ENCODE results near the gene DMRT3.

Gene DMRT3

DNA sequence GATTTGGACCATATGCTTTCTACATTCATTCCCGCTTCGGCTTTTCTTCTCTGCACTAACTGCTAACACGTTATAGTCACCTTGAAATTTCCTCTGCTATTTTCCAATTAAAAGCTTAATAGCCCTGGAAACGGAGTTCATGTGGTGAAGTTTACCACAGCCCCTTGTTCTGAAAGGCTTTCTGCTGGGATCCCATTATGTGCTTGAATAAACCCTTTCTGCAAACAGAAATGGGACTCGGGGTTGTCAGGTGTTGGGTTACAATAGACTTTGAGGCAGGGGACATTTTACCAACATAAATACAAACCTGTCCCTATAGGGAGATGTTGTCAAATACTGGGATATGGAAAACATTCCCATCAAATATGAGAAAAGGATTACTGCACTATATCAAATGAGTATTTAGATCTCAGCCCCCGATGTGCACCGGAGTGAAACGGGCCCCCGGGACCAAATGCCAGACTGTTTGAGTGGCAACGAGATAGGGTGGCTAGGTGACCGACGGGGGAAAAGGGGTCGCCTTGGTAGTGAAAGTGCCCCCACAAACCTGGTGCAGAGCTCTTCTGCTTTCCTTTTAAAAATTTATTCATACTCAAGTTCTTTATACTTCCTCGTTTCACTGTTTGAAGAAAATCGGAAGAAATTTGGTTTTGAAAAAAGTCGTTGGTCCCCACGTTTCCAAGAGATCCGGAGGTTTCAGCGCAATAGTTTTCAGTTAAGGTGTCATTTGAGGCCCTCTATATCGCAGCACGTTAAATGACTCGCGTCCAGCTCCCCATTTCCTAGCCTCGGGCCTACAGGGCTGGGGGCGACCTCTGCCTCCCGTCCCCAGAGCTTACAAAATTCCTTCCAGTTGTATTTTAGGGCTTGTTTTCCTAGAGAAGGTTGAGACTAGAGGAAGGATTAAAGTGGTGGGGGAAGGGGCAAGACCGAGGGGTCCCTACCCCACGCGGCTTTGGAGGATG is 2.1 kb upstream of the DMRT3 start:
- in situ Hi-C loops (cut with HindIII; ENCODE audit: low pct_unique_long_range_greater_than_20kb, low sequenced_read_pairs) = no loop called here
- no peak for TF ChIP-seq JUND (IDR thresholded peaks at IDR 0.05; ENCODE audit: low read depth)
- DNase-seq (ENCODE audit: low read depth in 1 of 2, low spot score in 1 of 2) = no peak

DNA sequence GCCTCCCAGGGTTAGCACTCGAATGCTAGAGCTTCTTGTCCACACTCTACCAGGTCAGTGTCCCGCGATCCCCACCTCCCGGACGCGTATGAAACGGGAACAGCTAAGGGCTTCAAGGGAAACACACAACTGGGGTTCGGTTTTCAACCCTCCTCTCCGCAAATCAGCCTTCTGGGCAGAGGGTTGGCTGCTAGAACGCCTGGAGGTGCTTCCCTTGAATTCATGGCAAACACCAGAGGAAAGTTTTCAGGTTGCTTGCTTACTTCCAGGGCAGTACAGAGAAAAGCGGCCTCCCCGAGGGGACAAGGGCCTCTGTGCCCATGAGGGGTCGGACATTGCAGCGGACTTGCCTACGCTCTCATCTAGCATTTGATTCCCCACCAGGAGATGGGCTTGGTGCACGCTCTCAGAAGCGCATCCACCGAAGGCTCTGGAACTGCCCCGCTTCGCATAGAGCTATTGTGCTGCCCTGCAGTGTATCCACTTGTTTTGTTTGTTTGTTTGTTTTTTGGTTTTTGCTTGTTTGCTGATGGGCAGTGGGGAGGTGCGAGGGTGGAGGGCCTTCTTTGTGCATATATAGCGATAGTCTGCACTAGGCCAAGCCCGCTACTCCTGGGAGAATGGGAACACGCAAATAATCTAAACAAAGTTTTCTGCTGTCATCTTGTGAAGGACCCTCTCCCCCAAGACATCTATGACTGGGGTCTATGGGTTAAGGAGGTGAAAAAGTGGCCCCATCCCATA is 1.3 kb upstream of the DMRT3 start:
- no peak for TF ChIP-seq JUND (IDR thresholded peaks at IDR 0.05; ENCODE audit: low read depth)
- no peak for DNase-seq (ENCODE audit: low read depth in 1 of 2, low spot score in 1 of 2)
- in situ Hi-C loops (cut with HindIII; ENCODE audit: low pct_unique_long_range_greater_than_20kb, low sequenced_read_pairs) = no loop called here

DNA sequence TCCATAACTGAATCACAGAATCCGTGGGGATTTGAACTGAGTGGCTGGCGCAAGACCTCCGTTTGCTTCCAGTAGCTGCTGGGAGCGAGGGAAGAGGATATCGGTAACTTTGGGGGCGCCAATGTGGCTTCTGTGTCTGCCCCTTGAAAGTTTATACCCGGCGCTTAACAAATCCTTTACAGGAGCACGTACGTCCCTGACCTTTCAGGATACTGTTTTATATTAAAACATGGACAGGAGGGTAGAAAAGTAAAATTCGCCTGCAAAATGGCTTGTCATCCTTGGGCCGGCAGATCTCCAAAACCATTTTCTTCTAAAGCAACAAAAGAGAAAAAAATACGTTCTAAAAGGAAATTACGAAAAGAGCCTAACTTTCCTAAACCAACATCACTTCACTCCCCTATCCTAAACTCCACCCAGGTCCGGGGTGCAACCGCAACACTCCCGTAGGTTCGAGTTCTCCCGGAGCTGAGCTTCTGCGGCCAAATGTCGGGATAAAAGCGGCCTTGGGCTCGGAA is 656 bp upstream of the DMRT3 start:
- DNase-seq (ENCODE audit: low read depth in 1 of 2, low spot score in 1 of 2) = no peak
- in situ Hi-C loops (cut with HindIII; ENCODE audit: low pct_unique_long_range_greater_than_20kb, low sequenced_read_pairs) = no loop called here
- TF ChIP-seq JUND (IDR thresholded peaks at IDR 0.05; ENCODE audit: low read depth) = no peak

DNA sequence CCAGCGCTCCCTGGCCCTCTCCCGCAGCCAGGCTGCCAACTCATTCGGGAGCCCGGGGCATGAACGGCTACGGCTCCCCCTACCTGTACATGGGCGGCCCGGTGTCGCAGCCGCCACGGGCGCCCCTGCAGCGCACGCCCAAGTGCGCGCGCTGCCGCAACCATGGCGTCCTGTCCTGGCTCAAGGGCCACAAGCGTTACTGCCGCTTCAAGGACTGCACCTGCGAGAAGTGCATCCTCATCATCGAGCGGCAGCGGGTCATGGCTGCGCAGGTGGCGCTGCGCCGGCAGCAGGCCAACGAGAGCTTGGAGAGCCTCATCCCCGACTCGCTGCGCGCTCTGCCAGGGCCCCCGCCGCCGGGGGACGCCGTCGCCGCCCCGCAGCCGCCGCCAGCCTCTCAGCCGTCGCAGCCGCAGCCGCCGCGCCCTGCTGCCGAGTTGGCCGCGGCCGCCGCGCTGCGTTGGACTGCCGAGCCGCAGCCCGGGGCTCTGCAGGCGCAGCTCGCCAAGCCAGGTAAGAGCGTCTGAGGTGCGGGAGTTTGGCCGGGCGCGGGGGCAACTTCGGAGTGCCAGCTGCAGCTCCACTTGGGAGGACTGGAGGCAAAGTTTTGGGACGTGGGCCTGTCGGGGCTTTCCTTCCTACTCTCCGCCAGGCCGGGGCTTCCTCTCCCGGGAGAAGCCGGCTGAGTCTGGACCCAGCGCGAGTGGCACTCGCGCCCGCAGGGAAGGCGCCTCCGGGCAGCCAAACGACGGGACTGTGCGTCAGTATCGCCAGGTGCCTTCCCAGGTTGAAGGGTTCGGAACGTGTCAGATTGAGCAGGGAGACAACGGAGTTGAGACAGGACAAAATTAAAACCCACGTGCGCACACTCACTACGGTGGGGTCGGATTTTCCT is 735 bp downstream of the DMRT3 start:
- in situ Hi-C loops (cut with HindIII; ENCODE audit: low pct_unique_long_range_greater_than_20kb, low sequenced_read_pairs) = no loop called here
- no peak for DNase-seq (ENCODE audit: low read depth in 1 of 2, low spot score in 1 of 2)
- no peak for TF ChIP-seq JUND (IDR thresholded peaks at IDR 0.05; ENCODE audit: low read depth)

DNA sequence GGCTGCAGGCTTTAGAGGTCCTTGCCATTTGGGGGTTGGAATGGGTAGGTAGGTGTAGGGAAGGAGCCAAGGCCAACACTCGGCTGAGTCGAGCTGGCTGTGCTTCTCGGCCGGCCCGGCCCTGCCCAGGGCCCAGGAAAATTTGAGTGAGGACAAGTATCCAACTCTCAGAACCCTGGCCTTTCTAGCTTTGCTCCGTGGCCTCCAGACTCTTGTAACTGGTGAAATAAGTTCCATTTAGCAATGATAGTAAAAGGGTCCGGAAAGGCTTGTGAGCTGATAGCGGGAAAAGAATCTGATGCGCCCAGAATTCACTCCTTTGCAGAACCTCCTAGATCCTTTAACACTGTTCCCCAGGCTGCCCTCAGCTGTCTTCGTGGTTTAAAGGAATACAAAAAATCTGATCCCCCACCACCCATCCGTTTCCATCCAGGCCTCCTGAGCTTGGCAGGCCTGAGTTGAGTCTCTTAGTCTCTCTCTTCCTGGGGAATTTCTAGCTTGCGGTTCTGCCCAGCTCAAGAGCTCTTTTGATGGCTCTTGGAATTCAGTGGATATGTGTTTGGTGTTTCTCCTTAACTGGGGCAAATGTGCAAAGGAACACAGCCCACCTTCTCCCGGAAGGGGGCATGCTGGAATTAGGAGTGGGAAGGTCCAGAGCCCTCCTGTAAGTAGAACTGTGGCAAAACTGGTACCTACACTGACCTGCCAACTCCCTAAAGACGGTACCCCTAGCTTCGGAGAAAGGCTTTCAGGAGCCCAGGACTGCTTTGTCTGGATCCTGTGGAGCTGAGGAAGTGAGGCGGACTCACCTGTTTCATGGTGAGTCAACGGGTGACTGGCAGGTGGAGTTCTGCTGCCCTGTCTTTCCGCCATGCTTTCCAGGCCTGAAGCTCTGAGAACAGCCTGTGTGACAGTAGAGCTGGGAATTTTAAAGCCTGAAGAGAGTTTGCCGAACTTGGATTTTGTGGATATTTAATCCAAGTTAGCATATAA is 1.7 kb downstream of the DMRT3 start:
- in situ Hi-C loops (cut with HindIII; ENCODE audit: low pct_unique_long_range_greater_than_20kb, low sequenced_read_pairs) = no loop called here
- DNase-seq (ENCODE audit: low read depth in 1 of 2, low spot score in 1 of 2) = no peak

DNA sequence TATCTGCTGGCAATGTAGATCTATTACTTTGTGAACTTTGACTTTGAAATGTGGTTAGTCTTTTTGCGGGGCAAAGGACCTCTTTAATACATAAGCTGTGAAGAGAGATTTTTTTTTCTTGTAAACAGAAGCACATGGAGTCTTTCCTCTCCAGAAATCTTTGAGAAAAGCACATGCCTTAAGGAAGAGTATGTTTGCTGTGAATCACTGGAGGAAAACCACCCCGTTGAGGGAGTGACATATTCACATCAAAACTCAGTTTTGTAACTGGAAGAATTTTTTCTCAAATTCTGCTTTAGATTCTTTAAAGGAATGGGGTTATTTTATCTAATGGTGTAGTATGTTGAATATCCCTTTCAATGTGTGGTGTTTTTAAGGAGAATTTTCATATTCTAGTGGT is 3.5 kb downstream of the DMRT3 start:
- in situ Hi-C loops (cut with HindIII; ENCODE audit: low pct_unique_long_range_greater_than_20kb, low sequenced_read_pairs) = no loop called here
- TF ChIP-seq JUND (IDR thresholded peaks at IDR 0.05; ENCODE audit: low read depth) = no peak
- no peak for DNase-seq (ENCODE audit: low read depth in 1 of 2, low spot score in 1 of 2)

More for the DNA sequence above, 1.7 kb downstream of the DMRT3 start:
- no peak for TF ChIP-seq JUND (IDR thresholded peaks at IDR 0.05; ENCODE audit: low read depth)

DNA sequence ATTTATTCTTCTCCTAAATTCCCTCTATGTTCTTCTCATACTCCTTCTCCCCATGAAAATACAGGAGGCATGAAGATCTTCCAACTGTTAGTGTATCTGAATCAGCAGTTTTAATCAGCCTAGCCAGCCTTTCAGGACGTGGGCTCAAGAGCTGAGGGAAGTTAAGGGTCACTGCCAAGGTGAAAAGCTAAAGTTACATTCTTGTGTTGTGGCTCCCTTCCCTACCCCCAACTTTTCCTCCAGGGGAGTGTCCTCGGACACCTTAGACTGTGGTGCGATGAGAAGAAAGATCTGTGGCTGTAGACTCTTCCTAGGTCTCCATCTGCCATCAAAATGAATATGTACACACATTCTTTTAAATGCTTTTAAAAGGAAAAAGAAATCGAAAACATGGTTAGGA is 4.2 kb downstream of the DMRT3 start:
- in situ Hi-C loops (cut with HindIII; ENCODE audit: low pct_unique_long_range_greater_than_20kb, low sequenced_read_pairs) = no loop called here
- TF ChIP-seq JUND (IDR thresholded peaks at IDR 0.05; ENCODE audit: low read depth) = no peak
- no peak for DNase-seq (ENCODE audit: low read depth in 1 of 2, low spot score in 1 of 2)

DNA sequence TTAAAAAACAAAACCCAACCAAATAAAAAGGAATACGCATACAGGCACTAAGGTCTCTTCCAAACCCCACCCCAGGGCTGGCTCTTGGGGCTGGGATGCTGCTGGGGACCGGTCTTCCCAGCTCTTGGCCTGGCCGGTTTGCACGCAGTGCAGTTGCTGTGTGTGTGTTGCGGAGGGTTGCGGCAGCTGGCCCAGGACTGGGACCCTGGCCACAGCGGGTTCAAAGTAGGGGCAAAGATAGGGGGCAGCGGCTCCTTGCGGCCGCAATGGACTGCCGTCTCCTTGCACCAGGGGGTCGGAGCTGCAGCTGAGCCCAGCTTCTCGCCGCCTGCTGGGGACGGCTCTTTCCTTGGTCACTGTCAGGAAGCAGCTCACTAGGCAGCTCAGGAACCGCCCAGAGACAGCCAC is 5.0 kb downstream of the DMRT3 start:
- DNase-seq (ENCODE audit: low read depth in 1 of 2, low spot score in 1 of 2) = no peak
- in situ Hi-C loops (cut with HindIII; ENCODE audit: low pct_unique_long_range_greater_than_20kb, low sequenced_read_pairs) = no loop called here
- TF ChIP-seq JUND (IDR thresholded peaks at IDR 0.05; ENCODE audit: low read depth) = no peak

DNA sequence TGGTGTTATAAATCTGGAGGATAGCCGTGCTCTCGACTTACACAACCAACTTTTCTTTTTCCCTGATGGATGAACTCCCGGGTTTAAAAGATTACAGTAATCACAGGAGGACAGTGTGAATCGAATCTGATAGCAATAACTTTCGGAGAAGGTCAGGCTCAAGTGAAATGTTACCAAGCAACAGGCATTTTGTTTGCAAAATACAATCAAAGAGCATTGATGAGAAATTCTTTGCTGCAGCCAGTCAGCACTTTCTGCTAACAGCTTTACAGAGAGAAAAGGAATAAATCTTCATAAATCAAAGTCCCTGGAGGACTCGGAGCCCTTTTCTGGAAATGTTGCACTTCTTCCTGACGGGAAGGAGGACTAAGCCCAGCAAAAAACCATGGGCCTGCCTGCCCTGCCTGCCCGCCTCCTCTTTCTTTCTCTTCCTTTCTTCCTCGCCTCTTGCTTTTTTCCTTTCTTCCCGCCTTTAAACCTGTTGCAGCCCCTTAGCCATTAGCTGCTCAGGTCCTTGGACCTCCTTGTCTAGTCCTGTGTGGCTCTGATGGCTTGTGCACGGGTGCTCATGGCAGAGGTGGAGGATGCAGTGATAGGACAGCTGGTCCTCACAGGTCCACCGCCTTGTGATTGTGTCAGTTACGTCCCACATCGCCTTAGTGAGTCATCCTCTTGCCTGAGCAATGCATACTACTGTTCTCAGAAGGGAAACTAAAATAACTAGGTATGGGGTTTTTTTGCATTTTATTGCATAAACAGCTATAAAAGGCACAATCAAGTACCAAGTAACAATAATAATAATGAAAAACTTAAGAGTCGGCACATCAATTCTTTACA is 6.2 kb downstream of the DMRT3 start:
- in situ Hi-C loops (cut with HindIII; ENCODE audit: low pct_unique_long_range_greater_than_20kb, low sequenced_read_pairs) = no loop called here
- no peak for DNase-seq (ENCODE audit: low read depth in 1 of 2, low spot score in 1 of 2)
- no peak for TF ChIP-seq JUND (IDR thresholded peaks at IDR 0.05; ENCODE audit: low read depth)

DNA sequence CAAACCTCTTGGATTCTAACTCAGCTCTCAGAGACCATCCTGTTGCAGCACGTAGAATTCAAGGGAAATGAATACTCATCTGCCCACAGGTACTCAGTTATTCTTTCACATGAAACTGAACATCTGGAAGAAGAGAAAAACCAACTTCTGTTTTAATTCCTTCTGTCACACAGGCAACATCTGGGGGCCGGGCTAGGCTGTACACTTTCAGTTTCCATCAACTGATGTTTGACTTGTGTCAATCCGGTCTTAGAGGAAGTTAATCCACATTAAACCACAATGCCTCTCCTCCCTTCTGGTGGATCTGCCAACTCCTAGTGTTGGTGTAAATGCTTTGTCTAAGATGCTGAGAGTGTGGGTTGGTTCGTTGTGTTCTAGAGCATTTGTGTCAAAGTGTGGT is 17.6 kb downstream of the DMRT3 start:
- in situ Hi-C loops (cut with HindIII; ENCODE audit: low pct_unique_long_range_greater_than_20kb, low sequenced_read_pairs) = no loop called here
- no peak for TF ChIP-seq JUND (IDR thresholded peaks at IDR 0.05; ENCODE audit: low read depth)
- no peak for DNase-seq (ENCODE audit: low read depth in 1 of 2, low spot score in 1 of 2)

Measured in T47D (cell line).